Endothelial cell (in vitro differentiated cells): ENCODE measurements around the gene CAMK1. TPM values are rescaled to one million over a fixed set of nuclear protein-coding genes. Genes with fewer than 3 reads are reported as not detected.
"Not testable (repeated sequence)": the region's sequence is repeated elsewhere in the genome, so short reads cannot be mapped to it uniquely, and the experiment has no call there.

Source experiments
- DNase-seq: peaks from one replicate; pipeline ENCODE4 v3.0.0; 2021; ENCODE audit warnings: low spot score
- H3K27ac Mint-ChIP-seq: one replicate; pipeline ENCODE4 v1.8.0; 2021; ENCODE audit warnings: mixed read lengths, inconsistent platforms; ENCODE audit not compliant: unreplicated experiment
- H3K27me3 Mint-ChIP-seq: one replicate; pipeline ENCODE4 v1.8.0; 2021; ENCODE audit warnings: mild to moderate bottlenecking, moderate library complexity, mixed read lengths, inconsistent platforms; ENCODE audit not compliant: unreplicated experiment
- H3K36me3 Mint-ChIP-seq: one replicate; pipeline ENCODE4 v1.8.0; 2021; ENCODE audit warnings: mild to moderate bottlenecking, low read depth, mixed read lengths, inconsistent platforms; ENCODE audit not compliant: unreplicated experiment
- H3K4me1 Mint-ChIP-seq: one replicate; pipeline ENCODE4 v1.8.0; 2021; ENCODE audit warnings: mild to moderate bottlenecking, mixed read lengths, inconsistent platforms; ENCODE audit not compliant: unreplicated experiment
- H3K4me3 Mint-ChIP-seq: one replicate; pipeline ENCODE4 v1.8.0; 2021; ENCODE audit warnings: mild to moderate bottlenecking, mixed read lengths, inconsistent platforms; ENCODE audit not compliant: unreplicated experiment
- H3K9me3 Mint-ChIP-seq: one replicate; pipeline ENCODE4 v1.8.0; 2021; ENCODE audit warnings: mixed read lengths, inconsistent platforms; ENCODE audit not compliant: unreplicated experiment
- CTCF ChIP-seq: fragments of 200-600 bp; sonication (generic); IDR thresholded peaks from one replicate; pipeline ENCODE4 v1.5.0; 2021; ENCODE audit warnings: antibody characterized with exemption; ENCODE audit not compliant: unreplicated experiment
- total RNA-seq: library from RNA; stranded (reverse); fragmentation: NEBNext Ultra II Directional; extraction: Animal tissue kit (Norgen Biotek cat#: 25700); gene quantifications from one replicate; pipeline ENCODE4 v1.2.1, GENCODE V29; 2021; ENCODE audit not compliant: unreplicated experiment

Gene CAMK1
- total RNA-seq, 1 donor from 2014 or later, result 6.0 TPM

DNA sequence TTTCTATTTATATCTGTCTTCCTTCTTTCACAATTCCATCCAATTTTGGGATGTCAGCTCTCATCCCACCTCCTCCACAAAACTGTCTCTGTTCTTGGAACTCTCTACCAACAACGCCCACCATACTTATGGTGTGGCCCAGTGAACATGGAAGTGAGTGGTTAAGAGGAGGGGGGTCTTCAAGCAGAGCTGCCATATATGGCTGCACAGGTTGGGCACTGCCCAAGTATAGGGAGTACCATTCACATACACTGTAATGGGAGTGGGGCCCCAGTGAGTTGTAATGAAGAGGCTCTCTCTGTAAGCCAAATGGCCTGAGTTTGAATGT lies 7.9 kb upstream of the CAMK1 start:
- no peak overlapping the region for H3K4me3 Mint-ChIP-seq
- H3K27ac Mint-ChIP-seq, result no peak overlapping the region
- no peaks in the 10 kb centered on the region for H3K27me3 Mint-ChIP-seq
- TF ChIP-seq CTCF, result no peak
- peaks cover 4% of the 10 kb centered on the region for H3K36me3 Mint-ChIP-seq
- H3K9me3 Mint-ChIP-seq, result no peaks in the 10 kb centered on the region
- peaks cover 13% of the 10 kb centered on the region for H3K4me1 Mint-ChIP-seq
- no peak for DNase-seq

DNA sequence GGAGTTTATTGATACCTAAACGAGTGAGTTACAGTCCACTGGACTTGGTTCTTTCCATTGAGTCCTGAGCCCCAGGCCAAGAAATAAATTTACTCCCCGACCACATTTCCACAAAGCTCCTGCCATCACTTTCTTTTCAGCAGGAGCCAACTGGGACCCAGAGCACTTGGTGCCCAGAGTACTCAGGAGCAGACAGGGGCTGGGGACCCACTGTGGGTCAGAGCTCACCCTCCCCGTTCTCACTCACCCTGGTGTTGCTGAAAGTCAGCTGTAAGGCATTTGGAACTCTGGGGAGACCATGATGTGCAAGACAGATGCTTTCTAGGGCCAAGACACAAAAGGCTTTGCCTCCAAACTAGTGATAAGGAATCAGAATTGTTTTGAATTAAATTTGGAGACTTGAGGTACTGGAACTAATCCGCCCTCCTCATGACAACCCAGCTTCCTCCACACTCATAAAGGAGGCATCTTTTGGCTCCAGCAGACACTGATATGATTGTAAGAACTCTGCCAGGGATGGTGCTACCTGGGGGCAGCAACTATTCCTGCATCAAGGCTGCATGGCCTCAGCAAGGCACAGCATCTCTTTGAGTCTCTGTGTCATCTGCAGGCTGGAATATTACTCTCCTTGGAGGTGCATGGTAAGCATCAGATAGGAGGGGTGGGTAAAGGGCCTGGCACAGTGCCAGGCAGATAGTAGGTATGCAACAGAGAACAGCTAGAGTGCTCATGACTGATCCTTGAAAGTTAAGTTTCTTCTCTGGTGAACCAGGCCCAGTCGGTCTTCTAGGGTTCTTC lies 7.3 kb upstream of the CAMK1 start:
- H3K4me3 Mint-ChIP-seq, result no peak overlapping the region
- no peak overlapping the region for H3K27ac Mint-ChIP-seq
- H3K9me3 Mint-ChIP-seq, result no peaks in the 10 kb centered on the region
- H3K4me1 Mint-ChIP-seq, result peaks cover 19% of the 10 kb centered on the region
- no peak for TF ChIP-seq CTCF
- no peak for DNase-seq
- H3K27me3 Mint-ChIP-seq, result no peaks in the 10 kb centered on the region
- peaks cover 1% of the 10 kb centered on the region for H3K36me3 Mint-ChIP-seq

GRCh38 chr3:9771007-9771406 lies 1.3 kb upstream of the CAMK1 start:
- not testable (repeated sequence) for H3K27me3 Mint-ChIP-seq, H3K36me3 Mint-ChIP-seq, H3K9me3 Mint-ChIP-seq, H3K4me3 Mint-ChIP-seq, H3K27ac Mint-ChIP-seq, DNase-seq
- peaks cover 34% of the 10 kb centered on the region for H3K4me1 Mint-ChIP-seq

DNA sequence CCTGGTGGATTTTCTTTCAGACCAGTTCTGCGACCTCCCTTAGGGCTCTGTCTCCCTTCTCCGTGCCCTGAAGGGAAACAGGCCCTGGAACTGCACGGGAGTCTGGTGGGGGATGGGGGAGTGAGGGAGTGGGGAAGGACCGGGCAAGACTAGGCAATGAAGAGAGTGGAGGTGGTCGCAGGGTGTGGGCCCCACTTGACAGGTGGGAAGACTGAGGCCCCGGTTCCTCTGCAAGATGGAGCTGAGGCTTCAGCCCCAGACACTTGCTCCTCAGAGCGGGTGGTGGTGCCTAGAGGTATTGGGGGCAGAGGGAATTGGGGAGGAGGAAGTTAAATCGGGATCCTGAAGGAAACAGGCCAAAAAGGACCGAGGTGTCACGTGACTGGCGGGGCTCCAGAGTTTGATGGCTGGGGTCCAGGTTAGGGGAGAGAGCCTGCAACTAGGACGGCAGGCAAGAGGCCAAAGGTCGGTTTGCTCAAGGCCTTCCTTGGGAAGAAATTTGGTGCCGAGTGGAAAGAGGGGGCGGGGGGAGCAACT lies 597 bp upstream of the CAMK1 start:
- DNase-seq, result no peak
- Mint-ChIP-seq H3K9me3 (no peaks in the 10 kb centered on the region), H3K27ac (no peak overlapping the region), H3K4me3 (no peak overlapping the region), H3K36me3 (peaks cover 7% of the 10 kb centered on the region), H3K27me3 (peaks cover 10% of the 10 kb centered on the region), H3K4me1 (peaks cover 31% of the 10 kb centered on the region)
- TF ChIP-seq CTCF, result no peak

GRCh38 chr3:9769012-9769411 lies 735 bp downstream of the CAMK1 start:
- peaks cover 7% of the 10 kb centered on the region for H3K36me3 Mint-ChIP-seq
- H3K4me3 Mint-ChIP-seq, result peak overlapping the region; percentile 49
- no peak for TF ChIP-seq CTCF
- H3K9me3 Mint-ChIP-seq, result no peaks in the 10 kb centered on the region
- no peak overlapping the region for H3K27ac Mint-ChIP-seq
- peaks cover 30% of the 10 kb centered on the region for H3K4me1 Mint-ChIP-seq
- H3K27me3 Mint-ChIP-seq, result peaks cover 10% of the 10 kb centered on the region
- no peak for DNase-seq
